Stimulated activated CD8-positive, alpha-beta memory T cell treated with anti-CD3 and anti-CD28 coated beads, Interleukin-12 subunit alpha, Interleukin-12 subunit beta, amount 100 ng/mL, for 1 hour (primary cell): ENCODE measurements around the gene HES4.
"Not testable (repeated sequence)": the region's sequence is repeated elsewhere in the genome, so short reads cannot be mapped to it uniquely, and the experiment has no call there.

Experiments
- DNase-seq: peaks from one replicate; pipeline ENCODE4 v3.0.0-alpha.2; 2020; ENCODE audit warnings: low read depth

The HES4 gene

DNA sequence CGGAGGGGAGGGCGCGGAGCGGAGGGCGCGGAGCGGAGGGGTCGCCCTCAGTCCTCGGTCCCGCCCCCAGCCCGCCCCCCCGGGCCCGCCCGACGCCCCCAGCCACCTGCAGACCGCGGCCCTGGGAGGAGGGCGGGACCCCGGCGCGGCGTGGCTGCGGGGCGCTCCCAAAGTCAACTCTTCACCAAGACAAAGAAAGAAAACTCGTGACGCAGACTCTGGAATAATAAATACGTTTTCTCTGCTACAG, 1.2 kb downstream of the HES4 start:
- DNase-seq, result no peak

DNA sequence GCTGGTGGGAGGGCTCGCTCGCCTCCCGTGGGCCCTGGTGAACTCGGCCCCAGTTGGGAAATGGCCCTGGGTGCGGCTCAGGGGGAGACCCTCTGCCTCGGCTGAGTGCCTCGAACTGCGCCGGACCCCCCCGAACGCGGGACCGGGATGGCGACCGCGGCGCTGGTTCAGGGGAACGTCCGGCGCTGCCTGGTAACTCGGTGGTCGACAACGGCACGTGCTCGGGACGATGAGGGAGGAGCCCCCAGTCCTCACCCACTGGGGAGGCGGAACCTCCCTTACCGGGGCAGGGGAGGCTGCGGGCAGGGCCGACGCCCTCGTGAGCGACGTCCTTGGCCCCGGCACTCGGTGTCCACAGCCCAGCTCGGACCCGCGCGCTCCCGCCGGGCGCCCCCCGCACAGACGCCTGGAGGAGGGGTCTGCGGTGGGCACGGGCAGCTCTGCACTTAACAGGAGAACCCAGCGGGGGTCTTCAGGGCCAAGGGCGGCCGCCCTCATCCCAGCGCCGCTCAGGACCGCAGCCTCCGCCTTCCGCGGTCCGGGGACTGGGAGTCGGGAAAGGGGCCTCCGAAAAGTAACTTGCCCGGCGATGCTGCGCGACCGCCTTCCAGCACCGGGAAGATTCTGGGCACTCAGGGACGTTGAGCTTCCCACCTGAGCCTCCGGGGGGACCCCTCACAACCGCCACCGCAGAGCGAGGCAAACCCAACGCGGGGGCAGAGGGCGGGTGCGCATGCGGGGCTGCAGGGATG, 1.7 kb downstream of the HES4 start:
- DNase-seq, result no peak

DNA sequence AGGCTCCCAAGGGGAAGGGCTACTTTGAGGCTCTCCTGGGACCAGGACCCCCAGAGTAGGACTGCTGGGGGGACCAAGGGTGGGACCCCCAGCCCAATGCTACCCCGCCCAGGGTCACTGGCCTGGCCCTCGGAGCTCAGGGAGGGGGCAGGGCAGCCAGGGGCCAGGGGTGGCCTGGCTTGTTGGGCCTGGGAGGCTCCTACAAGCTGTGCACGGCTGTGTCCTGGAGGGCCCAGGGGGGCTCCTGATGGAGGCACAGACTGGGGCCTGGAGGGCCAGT, 2.2 kb downstream of the HES4 start:
- DNase-seq, result no peak

- DNase-seq, result no peak
Measured at GRCh38 chr1:996851-997712, 2.8 kb downstream of the HES4 start.

GRCh38 chr1:995665-996633, 3.9 kb downstream of the HES4 start:
- no peak for DNase-seq

- DNase-seq, result not testable (repeated sequence)
Measured at GRCh38 chr1:994546-994945, 5.4 kb downstream of the HES4 start.

DNA sequence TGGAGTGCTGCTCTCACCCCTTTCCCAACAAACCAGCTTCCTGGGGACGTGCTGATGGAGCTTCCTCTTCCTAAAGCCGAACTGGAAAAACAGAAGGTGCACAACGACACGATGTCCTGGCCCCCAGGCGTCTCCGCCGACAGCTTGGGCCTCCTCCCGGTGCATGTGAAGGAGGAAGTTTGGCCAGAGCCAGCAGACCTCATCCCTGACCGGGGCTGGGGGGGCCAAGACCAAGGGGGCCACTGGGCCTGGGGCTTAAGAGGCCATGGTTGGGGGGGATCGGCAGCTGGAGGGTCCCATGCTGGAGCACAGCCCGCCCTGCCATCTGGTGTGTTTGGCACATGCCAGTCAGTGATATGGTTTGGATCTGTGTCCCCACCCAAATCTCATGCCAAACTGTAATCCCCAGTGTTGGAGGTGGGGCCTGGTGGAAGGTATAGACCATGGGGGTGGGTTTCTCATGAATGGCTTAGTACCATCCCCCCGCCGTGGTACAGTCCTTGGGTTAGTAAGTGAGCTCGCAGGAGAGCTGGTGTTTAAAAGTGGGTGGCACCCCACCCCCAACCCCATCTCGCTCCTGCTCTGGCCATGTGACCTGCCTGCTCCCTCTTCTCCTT, 6.4 kb downstream of the HES4 start:
- DNase-seq, result no peak

- DNase-seq, result no peak
Measured at GRCh38 chr1:992362-992761, 7.5 kb downstream of the HES4 start.

GRCh38 chr1:991895-992294, 8.0 kb downstream of the HES4 start:
- DNase-seq, result no peak

DNA sequence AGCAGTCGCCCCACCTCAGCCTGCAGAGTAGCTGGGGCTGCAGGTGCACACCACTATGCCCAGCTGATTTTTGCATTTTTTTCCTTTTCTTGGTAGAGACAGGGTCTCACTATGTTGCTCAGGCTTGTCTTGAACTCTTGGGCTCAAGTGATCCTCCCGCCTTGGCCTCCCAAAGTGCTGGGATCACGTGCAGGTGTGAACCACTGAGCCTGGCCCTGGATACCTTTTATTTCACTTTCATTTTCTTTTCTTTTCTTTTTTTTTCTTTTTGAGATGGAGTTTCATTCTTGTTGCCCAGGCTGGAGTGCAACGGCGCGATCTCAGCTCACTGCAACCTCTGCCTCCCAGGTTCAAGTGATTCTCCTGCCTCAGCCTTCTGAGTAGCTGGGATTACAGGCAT, 8.6 kb downstream of the HES4 start:
- not testable (repeated sequence) for DNase-seq

- DNase-seq, result not testable (repeated sequence)
Measured at GRCh38 chr1:988061-988460, 11.8 kb downstream of the HES4 start.

GRCh38 chr1:985126-985525, 14.8 kb downstream of the HES4 start:
- DNase-seq, result no peak

- DNase-seq, result no peak
Measured at GRCh38 chr1:984476-984814, 15.5 kb downstream of the HES4 start.

DNA sequence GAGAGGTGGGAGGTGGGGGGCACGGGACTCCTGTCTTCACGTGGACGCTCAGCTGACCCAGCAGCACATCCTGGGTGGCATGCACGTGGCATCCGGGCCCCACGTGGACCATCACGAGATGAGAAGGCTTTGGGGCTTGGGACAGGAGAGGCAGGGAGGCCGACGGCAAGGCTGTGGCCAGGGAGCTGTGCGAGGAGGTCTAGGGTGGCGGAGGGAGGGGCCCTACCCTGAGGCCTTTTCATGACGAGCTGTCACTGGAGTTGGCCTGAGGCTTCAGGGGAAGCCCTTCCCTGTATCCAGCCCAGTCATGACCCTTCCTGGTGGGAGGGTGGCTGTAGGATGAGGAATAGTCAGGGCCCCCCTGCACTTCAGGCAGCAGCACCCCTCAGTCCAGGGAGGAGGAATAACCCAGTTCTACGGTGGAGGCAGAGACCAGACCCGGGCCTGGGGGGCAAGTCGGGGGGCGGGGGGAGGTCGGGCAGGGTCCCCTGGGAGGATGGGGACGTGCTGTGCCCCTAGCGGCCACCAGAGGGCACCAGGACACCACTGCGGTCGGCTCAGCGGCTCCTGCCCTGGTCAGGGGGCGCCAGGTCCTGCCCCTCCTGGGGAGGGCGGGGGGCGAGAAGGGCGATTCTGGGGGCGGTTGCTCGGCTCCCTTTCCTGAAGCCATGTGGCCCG, 16.0 kb downstream of the HES4 start:
- DNase-seq, result peak; percentile 44

GRCh38 chr1:982765-983436, 17.0 kb downstream of the HES4 start:
- no peak for DNase-seq

GRCh38 chr1:981955-982558, 17.8 kb downstream of the HES4 start, which contains the start of gene PERM1:
PERM1 (minus strand) TSS chr1:982093; CDS start chr1:981029, 1,064 bp downstream.
- no peak for DNase-seq

- no peak for DNase-seq
Measured at GRCh38 chr1:981491-981954, 18.4 kb downstream of the HES4 start.

DNA sequence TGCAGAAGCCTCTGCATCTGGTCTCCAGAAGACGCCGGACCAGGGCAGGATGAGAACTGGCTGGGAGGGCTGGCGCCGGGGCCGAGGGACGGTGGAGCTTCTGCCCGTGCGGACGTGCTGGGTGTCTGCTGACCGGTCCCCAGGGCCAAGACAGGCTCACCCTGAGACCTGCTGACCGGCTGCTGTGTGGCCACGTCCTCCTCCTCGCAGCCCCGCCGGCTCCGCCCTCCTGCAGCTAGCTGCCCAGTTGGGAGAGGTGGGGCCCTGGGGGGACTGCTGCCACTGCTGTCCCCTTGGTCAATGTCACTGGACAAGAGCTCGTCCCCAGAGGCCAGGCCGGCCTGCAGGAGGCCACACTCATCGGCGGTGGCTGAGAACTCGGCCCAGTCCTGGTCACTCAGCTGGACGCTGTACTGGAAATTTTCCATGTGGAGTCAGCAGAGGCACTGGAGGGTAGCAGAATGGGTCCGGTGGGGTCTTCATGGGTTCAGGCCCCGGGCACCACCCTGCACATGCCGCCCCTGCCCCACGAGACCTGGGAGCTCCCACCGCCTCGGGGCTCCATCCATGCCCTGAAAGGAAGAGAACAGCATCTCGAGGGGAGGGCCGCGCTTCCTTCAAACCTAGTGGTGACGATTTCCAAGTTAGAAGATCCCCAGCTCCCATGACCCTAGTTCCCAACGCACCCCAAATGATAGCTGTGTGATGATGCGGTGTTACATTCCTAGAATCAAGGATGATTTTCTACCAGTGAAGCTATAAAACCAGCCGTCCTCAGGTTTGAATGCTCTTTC, 19.1 kb downstream of the HES4 start:
- DNase-seq, result no peak

DNA sequence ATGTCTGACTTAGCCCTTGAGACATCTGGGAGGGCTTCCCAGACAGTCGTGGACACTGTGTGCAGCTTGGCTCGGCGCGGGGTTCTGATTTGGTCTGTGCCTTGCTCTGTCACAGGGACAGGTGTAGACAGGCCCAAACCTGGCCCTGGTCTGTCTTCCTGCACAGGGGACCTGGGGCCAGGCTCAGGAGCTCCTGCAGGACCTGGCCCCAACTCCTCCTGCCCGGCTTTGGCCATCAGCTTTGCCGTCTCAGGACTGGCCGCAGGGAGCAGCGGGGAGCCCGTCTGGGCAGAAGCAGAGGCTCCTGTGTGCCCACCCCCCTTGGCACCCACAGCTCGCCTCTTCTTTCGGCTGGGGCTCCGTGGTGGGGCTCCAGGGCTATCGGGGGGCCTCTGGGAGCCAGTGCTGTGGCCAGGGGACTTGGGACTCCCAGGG, 19.7 kb downstream of the HES4 start:
- no peak for DNase-seq

GRCh38 chr1:979744-980072, 20.2 kb downstream of the HES4 start:
- DNase-seq, result no peak
